GM12878 (cell line): ENCODE results near the gene B9D1. TPM values are rescaled to one million over a fixed set of nuclear protein-coding genes. Genes with fewer than 3 reads are reported as not detected.
A peak's percentile ranks its signal among the peaks of the same experiment; 100 is the strongest.

Experiments
- ATF7 ChIP-seq: fragments of 450-650 bp; IDR thresholded peaks from 2 replicates; pipeline ENCODE4 v1.6.1; 2016; ENCODE audit warnings: low read depth, mild to moderate bottlenecking
- BRCA1 ChIP-seq: IDR thresholded peaks from 2 replicates; pipeline ENCODE4 v1.6.1; 2011; ENCODE audit warnings: low read depth, low read length, improper control_type of control experiment
- CEBPB ChIP-seq, 2 experiments: fragments of 150-350 bp in 1 of 2; IDR thresholded peaks; 2 replicates each; pipeline ENCODE4 v1.6.1; 2012 to 2014; ENCODE audit warnings: low read depth in 2 of 2, low read length in 2 of 2, borderline replicate concordance in 1 of 2, inconsistent platforms in 1 of 2
- CHD2 ChIP-seq: IDR thresholded peaks from 2 replicates; pipeline ENCODE4 v1.6.1; 2011; ENCODE audit warnings: low read depth, low read length, improper control_type of control experiment, borderline replicate concordance
- CHD4 ChIP-seq: fragments of 200-600 bp; sonication (generic); IDR thresholded peaks from 2 replicates; pipeline ENCODE4 v1.6.1; 2016; ENCODE audit warnings: mild to moderate bottlenecking
- CREM ChIP-seq: IDR thresholded peaks from 2 replicates; pipeline ENCODE4 v1.6.1; 2014; ENCODE audit warnings: antibody characterized with exemption, low read depth
- ESRRA ChIP-seq: IDR thresholded peaks from 2 replicates; pipeline ENCODE4 v1.6.1; 2012; ENCODE audit warnings: mild to moderate bottlenecking, low read length, improper control_type of control experiment
- ETV6 ChIP-seq, 2 experiments: fragments of 450-650 bp in 1 of 2; IDR thresholded peaks in 1 of 2; conservative IDR thresholded peaks in 1 of 2; 2 replicates each; pipeline ENCODE4 v1.6.1; 2014; ENCODE audit warnings: antibody characterized with exemption in 1 of 2, borderline replicate concordance in 1 of 2, low read depth in 1 of 2, mild to moderate bottlenecking in 1 of 2, moderate library complexity in 1 of 2
- FOXK2 ChIP-seq: fragments of 450-650 bp; IDR thresholded peaks from 2 replicates; pipeline ENCODE4 v1.6.1; 2017; ENCODE audit warnings: mild to moderate bottlenecking, moderate library complexity
- KLF5 ChIP-seq: fragments of 450-650 bp; IDR thresholded peaks from 2 replicates; pipeline ENCODE4 v1.6.1; 2014; ENCODE audit warnings: mild to moderate bottlenecking; ENCODE audit not compliant: partially characterized antibody
- MYB ChIP-seq: fragments of 150-350 bp; IDR thresholded peaks from 2 replicates; pipeline ENCODE4 v1.6.1; 2014; ENCODE audit warnings: mild to moderate bottlenecking, low read depth, low read length, borderline replicate concordance
- POLR2AphosphoS2 ChIP-seq: IDR thresholded peaks from 2 replicates; pipeline ENCODE4 v1.6.1; 2011; ENCODE audit warnings: low read depth, mild to moderate bottlenecking, low read length, improper control_type of control experiment, moderate library complexity
- RFX5 ChIP-seq: IDR thresholded peaks from 2 replicates; pipeline ENCODE4 v1.6.1; 2011; ENCODE audit warnings: low read depth, low read length, improper control_type of control experiment
- SP1 ChIP-seq: IDR thresholded peaks from one replicate; pipeline ENCODE4 v1.6.1; 2011; ENCODE audit warnings: low read depth, low read length
- SPI1 ChIP-seq: IDR thresholded peaks from 2 replicates; pipeline ENCODE4 v1.6.1; 2011; ENCODE audit warnings: low read depth, mild to moderate bottlenecking, low read length, moderate library complexity, borderline replicate concordance; ENCODE audit not compliant: insufficient read depth
- TCF3 ChIP-seq: IDR thresholded peaks from 2 replicates; pipeline ENCODE4 v1.6.1; 2012; ENCODE audit warnings: low read depth, mild to moderate bottlenecking, low read length, borderline replicate concordance; ENCODE audit not compliant: insufficient read depth
- ZBED1 ChIP-seq: IDR thresholded peaks from 2 replicates; pipeline ENCODE4 v1.6.1; 2016; ENCODE audit warnings: borderline replicate concordance
- polyA plus RNA-seq, 11 experiments: library from polyadenylated mRNA; depleted of rRNA in 4 of 11; unstranded in 6 of 11; stranded (reverse) in 5 of 11; fragments of >200 nt; fragmentation: Nextera tagmentation in 4 of 11; fragmentation: Illumina TruSeq in 1 of 11; extraction: Ambion mirVana in 4 of 11; extraction: Trizol in 1 of 11; gene quantifications; 1 replicate in 1 of 11; 2 replicates in 10 of 11; pipeline versions ENCODE4 v1.2.1 to v1.2.3, GENCODE V29; 2011 to 2016; ENCODE audit warnings: inconsistent platforms in 2 of 11, missing spikeins in 2 of 11, low read depth in 1 of 11
- total RNA-seq, 4 experiments: library from RNA; depleted of rRNA in 3 of 4; stranded (reverse); fragments of >200 nt in 3 of 4; fragmentation: Illumina TruSeq in 1 of 4; extraction: Trizol in 1 of 4; gene quantifications; 2 replicates each; pipeline versions ENCODE4 v1.2.1 to v1.2.3, GENCODE V29; 2013 to 2021
- TF ChIP-seq, protein P1 (sequence below): fragments of 450-650 bp; IDR thresholded peaks from 2 replicates; pipeline ENCODE4 v1.6.1; 2017; ENCODE audit warnings: mild to moderate bottlenecking, low read depth, inconsistent platforms; ENCODE audit not compliant: poor library complexity, severe bottlenecking
- TF ChIP-seq, protein P2 (sequence below), 3 experiments: IDR thresholded peaks in 2 of 3; conservative IDR thresholded peaks in 1 of 3; 2 replicates each; pipeline ENCODE4 v1.5.1; 2011; ENCODE audit warnings: low read depth in 3 of 3, low read length in 3 of 3, mild to moderate bottlenecking in 3 of 3, control low read depth in 2 of 3, moderate library complexity in 2 of 3, inconsistent platforms in 1 of 3, mixed read lengths in 1 of 3; ENCODE audit not compliant: control insufficient read depth in 2 of 3, insufficient read depth in 1 of 3; ENCODE audit errors: extremely low read depth in 1 of 3
- TF ChIP-seq, protein P3 (sequence below): IDR thresholded peaks from 2 replicates; pipeline ENCODE4 v1.6.1; 2012; ENCODE audit warnings: improper control_type of control experiment, low read depth, low read length; ENCODE audit not compliant: insufficient replicate concordance

Gene B9D1
- total and polyA plus RNA-seq, 10 of the 15 experiments (the other 5 are each of a cell fraction or from before 2014, with no cell fraction given): 5.9 to 18.3 (median 9.8) TPM

DNA sequence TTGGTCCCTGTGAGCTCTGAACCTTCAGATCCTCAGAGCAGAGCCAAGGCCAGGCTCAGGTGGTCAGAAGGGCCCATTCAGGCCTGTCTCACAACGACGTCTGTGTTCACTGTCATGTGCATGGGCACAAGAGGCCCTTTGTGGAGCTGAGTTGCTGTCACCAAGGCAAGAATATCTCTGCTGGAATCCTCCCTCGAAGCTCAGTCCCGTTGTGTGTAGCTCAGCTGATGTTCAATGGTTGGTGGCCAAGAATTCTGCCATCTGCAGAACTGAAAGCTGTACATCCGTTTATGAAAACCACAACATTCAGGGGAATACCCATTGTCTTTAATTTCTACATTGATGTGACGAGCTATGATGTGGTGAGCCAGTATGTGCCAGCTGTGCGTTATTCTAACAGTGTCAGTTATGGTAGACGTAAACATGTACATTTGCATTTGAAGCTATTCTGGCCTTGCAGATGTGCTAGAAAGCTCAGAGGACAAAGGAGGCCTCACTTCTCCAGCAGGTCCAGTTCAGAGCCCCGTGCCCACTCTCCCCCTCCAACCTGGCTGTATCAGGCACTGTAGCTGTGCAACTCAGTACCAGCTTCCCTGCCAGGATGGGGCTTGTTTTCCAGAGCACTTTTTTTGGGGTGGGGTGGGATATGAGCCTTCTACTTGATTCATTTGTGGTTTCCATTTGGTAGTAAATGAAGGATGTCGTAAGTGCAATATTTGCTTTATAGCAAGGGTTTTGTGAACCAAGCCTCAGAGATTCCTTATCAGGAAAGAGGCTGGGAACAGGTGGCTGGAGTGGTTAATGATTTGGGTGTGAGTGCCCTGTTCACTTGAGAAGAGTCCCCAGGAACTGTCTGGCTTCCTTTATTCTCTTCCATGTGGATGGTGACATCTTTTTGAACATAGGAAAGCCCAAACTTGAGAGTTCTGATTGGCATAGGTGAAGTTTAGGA is 56.1 kb downstream of the B9D1 start (continued):
- TF ChIP-seq CHD2 (peak; percentile 67; the same call in 1 of the 2 replicates), FOXK2 (peak; percentile 70), SPI1 (peak; percentile 86), SP1 (no peak), TCF3 (peak; percentile 90), MYB (peak; percentile 87), ATF7 (peak; percentile 73), CREM (peak; percentile 91), CHD4 (no peak), RFX5 (no peak), ESRRA (0 out of 2 replicates have a peak, but pooled peaks have one; percentile 56), ETV6 (conservative IDR thresholded peaks at IDR 0.05 in 1 of 2, IDR thresholded peaks at IDR 0.05 in 1 of 2; ENCODE audit: borderline replicate concordance in 1 of 2, low read depth in 1 of 2) (no peak), BRCA1 (no peak), POLR2AphosphoS2 (no peak), ZBED1 (no peak), CEBPB (IDR thresholded peaks at IDR 0.05; ENCODE audit: borderline replicate concordance in 1 of 2, low read depth in 2 of 2, low read length in 2 of 2) (no peak), KLF5 (peak; percentile 22)
- TF ChIP-seq, protein P1, sequence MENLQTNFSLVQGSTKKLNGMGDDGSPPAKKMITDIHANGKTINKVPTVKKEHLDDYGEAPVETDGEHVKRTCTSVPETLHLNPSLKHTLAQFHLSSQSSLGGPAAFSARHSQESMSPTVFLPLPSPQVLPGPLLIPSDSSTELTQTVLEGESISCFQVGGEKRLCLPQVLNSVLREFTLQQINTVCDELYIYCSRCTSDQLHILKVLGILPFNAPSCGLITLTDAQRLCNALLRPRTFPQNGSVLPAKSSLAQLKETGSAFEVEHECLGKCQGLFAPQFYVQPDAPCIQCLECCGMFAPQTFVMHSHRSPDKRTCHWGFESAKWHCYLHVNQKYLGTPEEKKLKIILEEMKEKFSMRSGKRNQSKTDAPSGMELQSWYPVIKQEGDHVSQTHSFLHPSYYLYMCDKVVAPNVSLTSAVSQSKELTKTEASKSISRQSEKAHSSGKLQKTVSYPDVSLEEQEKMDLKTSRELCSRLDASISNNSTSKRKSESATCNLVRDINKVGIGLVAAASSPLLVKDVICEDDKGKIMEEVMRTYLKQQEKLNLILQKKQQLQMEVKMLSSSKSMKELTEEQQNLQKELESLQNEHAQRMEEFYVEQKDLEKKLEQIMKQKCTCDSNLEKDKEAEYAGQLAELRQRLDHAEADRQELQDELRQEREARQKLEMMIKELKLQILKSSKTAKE: peak; percentile 41
- TF ChIP-seq, protein P2, sequence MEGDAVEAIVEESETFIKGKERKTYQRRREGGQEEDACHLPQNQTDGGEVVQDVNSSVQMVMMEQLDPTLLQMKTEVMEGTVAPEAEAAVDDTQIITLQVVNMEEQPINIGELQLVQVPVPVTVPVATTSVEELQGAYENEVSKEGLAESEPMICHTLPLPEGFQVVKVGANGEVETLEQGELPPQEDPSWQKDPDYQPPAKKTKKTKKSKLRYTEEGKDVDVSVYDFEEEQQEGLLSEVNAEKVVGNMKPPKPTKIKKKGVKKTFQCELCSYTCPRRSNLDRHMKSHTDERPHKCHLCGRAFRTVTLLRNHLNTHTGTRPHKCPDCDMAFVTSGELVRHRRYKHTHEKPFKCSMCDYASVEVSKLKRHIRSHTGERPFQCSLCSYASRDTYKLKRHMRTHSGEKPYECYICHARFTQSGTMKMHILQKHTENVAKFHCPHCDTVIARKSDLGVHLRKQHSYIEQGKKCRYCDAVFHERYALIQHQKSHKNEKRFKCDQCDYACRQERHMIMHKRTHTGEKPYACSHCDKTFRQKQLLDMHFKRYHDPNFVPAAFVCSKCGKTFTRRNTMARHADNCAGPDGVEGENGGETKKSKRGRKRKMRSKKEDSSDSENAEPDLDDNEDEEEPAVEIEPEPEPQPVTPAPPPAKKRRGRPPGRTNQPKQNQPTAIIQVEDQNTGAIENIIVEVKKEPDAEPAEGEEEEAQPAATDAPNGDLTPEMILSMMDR (IDR thresholded peaks at IDR 0.05 in 2 of 3, conservative IDR thresholded peaks at IDR 0.05 in 1 of 3; ENCODE audit: control insufficient read depth in 2 of 3, extremely low read depth in 1 of 3, insufficient read depth in 1 of 3, low read depth in 3 of 3, low read length in 3 of 3): no peak
- TF ChIP-seq, protein P3, sequence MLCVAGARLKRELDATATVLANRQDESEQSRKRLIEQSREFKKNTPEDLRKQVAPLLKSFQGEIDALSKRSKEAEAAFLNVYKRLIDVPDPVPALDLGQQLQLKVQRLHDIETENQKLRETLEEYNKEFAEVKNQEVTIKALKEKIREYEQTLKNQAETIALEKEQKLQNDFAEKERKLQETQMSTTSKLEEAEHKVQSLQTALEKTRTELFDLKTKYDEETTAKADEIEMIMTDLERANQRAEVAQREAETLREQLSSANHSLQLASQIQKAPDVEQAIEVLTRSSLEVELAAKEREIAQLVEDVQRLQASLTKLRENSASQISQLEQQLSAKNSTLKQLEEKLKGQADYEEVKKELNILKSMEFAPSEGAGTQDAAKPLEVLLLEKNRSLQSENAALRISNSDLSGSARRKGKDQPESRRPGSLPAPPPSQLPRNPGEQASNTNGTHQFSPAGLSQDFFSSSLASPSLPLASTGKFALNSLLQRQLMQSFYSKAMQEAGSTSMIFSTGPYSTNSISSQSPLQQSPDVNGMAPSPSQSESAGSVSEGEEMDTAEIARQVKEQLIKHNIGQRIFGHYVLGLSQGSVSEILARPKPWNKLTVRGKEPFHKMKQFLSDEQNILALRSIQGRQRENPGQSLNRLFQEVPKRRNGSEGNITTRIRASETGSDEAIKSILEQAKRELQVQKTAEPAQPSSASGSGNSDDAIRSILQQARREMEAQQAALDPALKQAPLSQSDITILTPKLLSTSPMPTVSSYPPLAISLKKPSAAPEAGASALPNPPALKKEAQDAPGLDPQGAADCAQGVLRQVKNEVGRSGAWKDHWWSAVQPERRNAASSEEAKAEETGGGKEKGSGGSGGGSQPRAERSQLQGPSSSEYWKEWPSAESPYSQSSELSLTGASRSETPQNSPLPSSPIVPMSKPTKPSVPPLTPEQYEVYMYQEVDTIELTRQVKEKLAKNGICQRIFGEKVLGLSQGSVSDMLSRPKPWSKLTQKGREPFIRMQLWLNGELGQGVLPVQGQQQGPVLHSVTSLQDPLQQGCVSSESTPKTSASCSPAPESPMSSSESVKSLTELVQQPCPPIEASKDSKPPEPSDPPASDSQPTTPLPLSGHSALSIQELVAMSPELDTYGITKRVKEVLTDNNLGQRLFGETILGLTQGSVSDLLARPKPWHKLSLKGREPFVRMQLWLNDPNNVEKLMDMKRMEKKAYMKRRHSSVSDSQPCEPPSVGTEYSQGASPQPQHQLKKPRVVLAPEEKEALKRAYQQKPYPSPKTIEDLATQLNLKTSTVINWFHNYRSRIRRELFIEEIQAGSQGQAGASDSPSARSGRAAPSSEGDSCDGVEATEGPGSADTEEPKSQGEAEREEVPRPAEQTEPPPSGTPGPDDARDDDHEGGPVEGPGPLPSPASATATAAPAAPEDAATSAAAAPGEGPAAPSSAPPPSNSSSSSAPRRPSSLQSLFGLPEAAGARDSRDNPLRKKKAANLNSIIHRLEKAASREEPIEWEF: no peak
